GM18867 (cell line): ENCODE measurements around the gene SNRPA.
"Not testable (repeated sequence)": the region's sequence is repeated elsewhere in the genome, so short reads cannot be mapped to it uniquely, and the experiment has no call there.

Source experiments
- ATAC-seq: cut with Tn5 transposase; IDR thresholded peaks from one replicate; pipeline ENCODE4 v1.9.1; 2021; ENCODE audit warnings: mild to moderate bottlenecking, moderate library complexity; ENCODE audit not compliant: unreplicated experiment

Gene SNRPA

DNA sequence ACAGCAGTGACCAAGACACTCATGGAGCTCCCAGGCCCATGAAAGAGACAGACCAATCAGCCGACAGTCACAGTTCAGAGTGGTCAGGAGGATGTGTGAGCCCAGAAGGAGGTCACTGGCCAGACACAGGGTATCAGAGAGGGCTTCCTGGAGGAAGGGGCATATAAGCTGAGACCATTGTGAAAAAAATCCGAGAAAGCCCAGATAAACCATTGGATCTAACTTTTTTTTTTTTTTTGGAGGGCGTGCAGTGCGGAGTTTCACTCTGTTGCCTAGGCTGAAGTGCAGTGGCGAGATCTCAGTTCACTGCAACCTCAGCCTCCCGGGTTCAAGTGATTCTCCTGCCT is 29.9 kb upstream of the SNRPA start:
- no peak for ATAC-seq

DNA sequence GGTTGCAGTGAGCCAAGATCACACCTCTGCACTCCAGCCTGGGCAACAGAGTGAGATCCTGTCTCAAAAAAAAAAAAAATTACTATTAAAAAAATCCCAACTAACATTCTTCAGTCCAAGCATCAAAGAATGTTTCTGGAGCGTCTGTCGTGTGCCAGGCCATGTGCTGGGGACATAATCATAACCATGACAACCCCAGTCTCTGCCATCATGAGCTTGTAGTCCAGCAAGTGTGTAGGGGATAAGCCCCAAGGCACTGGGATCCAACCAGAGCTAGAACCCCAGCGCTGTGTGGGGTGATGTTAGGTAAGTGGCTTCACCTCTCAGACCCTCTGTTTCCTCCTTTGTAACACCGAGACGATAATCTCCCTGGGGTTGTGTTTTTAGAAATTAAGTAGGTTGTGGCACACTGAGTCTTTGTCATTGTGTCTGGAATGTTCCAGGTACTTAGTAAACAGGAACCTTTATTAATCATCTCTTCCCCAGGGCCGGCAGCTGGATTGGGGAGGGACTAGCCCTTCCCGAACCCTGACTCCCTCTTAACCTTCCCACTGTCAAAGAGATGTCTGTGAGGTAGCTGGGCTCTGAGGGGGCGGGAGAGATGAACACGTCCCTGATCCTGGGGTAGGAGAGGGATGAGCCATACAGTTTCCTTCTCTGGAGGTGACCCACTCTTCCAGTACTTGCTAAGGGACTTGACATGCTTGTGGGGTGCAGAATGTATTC is 28.9 kb upstream of the SNRPA start:
- ATAC-seq, result no peak

DNA sequence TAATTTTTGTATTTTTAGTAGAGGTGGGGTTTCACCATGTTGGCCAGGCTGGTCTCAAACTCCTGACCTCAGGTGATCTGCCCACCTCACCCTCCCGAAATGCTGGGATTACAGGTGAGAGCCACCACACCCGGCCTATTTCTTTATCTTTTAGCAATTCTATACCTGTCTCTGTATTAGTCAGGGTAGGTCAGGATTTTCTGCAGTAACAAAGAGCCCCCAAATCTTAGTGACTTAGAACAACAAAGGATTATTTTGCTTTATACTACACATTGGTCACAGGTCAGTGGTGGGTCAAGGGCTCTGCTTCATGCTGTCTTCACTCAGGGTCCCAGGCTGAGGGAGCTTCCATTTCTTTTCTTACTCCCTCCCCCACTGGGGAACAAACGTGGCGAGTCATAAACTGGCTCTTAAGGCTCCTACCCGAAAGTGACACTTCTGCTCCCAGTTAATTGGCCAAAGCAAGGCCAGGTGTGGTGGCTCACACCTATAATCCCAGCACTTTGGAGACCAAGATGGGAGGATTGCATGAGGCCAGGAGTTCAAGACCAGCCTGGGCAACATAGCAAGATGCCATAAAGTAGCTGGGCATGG is 27.2 kb upstream of the SNRPA start:
- no peak for ATAC-seq

DNA sequence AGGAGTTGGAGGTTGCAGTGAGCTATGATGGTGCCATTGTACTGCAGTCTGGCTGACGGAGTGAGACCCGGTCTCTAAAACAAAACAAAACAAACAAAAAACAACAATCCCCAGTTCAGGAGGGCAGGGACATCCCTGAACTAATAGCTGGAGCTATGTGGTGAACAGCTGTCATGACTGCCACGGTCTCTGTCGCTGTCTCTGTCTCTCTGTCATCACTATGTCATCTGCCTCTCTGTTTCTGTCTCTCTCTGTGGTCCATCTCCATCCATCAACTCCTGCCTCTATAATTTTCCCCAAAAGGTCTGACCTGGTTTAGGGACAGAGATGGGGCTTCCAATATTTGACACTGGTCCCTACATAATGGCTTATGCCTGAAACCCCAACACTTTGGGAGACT is 26.7 kb upstream of the SNRPA start:
- ATAC-seq, result no peak

DNA sequence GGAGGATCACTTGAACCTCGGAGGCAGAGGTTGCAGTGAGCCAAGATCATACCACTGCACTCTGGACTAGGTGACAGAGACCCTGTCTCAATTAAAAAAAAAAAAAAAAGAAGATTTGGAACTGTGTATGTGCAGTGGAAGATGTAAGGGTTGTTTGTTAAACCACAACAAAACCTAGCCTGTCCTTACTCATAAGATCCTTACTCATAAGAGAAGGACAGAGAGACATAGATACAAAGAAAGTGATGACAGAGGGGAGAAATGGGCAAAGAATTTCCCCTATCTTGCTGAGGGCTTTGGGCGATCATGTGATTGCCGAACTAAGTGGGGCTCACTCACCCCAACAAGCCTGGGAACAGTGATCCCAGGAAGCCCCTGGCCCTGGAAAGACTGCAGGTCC is 26.1 kb upstream of the SNRPA start:
- ATAC-seq, result no peak

DNA sequence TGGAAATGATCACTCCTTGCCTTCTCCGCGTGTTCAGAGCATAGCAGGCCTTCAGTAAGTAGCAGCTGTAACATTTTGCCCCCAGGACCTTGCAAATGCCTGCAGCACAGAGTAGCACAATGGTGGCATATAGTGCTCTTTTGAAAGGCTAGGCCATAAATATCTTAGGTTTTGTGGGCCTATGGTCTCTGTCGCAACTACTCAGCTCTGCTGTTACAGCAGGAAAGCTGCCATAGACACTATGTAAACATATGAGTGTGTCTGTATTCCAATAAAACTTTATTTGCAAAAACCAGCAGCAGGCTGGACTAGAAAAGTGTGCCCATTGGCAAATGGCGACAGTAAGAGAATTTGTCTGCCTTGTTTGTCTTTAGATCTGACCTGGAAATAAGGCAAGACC is 24.7 kb upstream of the SNRPA start:
- ATAC-seq, result no peak

DNA sequence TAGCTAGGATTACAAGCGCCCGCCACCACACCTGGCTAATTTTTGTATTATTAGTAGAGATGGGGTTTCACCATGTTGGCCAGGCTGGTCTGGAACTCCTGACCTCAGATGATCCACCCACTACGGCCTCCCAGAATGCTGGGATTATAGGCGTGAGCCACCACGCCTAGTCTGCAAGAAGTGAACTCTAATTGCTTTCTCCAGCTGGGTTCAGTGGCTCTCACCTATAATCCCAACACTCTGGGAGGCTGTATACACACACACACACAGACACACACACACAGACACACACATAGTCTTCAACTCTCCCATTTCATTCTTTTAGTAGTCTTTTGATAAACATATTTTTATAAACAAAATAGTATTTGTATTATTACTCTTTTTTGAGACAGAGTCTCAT is 20.9 kb upstream of the SNRPA start:
- not testable (repeated sequence) for ATAC-seq

DNA sequence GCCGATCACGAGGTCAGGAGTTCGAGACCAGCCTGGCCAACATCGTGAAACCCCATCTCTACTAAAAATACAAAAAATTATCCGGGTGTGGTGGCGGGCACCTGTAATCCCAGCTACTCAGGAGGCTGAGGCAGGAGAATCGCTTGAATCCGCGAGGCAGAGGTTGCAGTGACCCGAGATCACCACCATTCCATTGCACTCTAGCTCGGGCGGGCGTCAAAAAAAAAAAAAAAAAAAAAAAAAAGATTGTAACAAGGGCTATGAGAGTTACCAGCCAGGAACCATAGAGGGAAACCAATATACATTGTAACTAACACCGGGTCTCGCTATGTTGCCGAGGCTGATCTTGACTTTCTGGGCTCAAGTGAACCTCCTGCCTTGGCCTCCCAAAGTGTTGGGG is 18.7 kb upstream of the SNRPA start:
- ATAC-seq, result not testable (repeated sequence)

DNA sequence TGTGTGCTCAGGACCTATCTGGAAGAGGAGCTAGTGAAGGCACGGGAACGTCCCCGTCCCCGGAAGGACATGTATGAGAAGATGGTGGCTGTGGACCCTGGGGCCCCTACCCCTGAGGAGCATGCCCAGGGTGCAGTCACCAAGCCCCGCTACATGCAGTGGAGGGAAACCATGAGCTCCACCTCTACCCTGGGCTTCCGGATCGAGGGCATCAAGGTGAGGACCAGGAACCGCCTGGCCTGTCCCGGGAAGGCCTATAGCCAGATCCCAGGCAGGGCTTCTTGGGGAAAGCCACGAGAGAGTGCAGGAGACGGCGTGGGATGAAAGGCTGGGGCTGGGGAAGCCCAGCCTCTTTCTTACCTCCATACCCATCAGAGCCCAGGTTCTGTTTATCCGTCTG is 17.9 kb upstream of the SNRPA start:
- ATAC-seq, result no peak

DNA sequence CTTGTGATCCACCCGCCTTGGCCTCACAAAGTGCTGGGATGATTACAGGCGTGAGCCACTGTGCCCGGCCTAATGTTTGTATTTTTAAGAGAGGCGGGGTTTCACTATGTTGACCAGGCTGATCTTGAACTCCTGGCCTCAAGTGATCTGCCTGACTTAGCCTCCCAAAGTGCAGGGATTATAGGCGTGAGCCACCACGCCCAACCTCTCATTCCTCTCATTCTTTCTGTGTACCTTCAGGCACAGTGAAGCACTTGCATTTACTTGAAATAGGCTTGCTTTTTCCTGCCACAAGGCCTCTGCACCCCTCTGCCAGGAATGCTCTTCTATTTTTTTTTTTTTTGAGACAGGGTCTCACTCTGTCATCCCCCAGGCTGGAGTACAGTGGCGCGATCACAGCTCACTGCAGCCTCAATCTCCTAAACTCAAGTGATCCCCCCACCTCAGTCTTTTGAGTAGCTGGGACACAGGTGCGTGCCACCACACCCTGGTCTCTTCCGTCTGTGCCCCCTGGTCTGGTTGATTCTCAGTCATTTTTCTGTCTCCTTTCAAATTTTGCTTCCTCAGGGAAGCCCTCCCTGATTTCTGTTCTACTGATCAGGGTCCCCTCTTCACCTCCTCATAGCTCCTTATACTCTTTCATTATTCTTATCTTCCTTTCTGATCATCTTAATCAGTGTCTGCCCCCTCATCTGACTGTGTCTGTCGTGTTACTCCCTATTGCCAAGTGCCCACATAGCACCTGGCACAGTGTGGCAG is 15.8 kb upstream of the SNRPA start:
- ATAC-seq, result no peak

DNA sequence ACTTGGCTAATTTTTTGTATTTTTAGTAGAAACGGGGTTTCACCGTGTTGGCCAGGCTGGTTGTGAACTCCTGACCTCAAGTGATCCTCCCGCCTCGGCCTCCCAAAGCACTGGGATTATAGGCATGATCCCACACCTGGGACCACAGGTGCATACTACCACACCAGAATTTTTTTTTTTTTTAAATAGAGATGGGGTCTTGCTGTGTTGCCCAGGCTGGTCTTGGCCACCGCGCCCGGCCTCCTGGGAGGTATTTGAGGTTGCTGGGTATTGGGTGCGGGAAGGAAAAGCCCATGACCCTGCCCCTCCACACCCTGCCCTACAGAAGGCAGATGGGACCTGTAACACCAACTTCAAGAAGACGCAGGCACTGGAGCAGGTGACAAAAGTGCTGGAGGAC is 14.3 kb upstream of the SNRPA start:
- ATAC-seq, result no peak

DNA sequence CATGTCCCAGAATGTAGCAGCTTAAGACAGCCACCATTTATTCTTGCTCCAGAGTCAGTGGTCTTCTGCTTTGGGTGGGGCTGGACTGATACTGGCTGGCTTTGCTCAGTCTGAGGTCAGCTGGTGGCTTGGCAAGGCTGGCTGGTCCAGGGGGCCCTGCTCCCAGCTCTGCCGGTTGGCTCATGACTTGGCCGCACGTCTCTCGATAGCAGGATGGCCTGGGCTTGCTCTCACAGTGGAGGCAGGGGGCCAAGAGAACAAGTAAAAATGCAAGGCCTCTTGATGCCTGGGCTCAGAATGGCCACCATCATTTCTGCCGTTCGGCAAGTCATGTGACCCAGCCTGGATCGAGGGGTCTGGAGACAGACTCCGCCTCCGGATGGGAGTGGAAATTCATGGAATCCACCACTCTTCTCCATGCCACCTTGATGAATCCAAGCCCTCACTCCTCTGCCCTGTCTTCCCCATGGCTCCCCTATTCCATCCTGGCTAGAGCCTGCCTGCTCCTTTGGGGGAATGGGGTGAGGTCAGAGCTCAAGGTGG is 13.8 kb upstream of the SNRPA start:
- no peak for ATAC-seq

DNA sequence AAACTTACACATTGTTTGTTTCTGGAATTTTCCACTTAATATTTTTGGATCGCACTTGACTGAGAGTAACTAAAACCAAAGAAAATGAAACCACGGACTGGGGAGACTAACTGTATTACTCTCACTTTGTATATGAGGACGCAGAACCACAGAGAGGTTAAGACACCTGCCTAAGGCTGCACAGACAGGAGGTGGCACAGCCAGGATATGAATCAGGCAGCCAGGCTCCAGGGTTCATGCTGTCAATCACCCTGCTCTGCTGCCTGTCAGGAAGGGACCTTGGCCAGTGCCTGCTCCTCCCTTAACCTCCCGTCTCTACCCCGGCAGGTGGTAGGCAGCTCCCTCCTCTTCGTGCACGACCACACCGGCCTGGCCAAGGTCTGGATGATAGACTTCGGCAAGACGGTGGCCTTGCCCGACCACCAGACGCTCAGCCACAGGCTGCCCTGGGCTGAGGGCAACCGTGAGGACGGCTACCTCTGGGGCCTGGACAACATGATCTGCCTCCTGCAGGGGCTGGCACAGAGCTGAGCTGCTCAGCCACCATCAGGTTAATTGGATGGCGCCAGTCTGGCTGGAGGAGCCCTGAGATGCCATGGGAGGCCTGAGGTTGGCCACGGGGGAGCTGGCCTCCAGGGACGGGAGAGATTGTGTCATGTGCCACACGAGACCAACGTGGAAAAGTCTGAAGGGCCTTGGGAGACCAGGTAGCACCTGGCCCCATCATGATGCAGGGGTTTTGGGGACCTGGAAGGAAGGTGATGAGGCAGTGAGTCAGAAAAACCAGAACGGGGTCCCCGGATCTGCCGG is 11.8 kb upstream of the SNRPA start:
- ATAC-seq, result no peak

DNA sequence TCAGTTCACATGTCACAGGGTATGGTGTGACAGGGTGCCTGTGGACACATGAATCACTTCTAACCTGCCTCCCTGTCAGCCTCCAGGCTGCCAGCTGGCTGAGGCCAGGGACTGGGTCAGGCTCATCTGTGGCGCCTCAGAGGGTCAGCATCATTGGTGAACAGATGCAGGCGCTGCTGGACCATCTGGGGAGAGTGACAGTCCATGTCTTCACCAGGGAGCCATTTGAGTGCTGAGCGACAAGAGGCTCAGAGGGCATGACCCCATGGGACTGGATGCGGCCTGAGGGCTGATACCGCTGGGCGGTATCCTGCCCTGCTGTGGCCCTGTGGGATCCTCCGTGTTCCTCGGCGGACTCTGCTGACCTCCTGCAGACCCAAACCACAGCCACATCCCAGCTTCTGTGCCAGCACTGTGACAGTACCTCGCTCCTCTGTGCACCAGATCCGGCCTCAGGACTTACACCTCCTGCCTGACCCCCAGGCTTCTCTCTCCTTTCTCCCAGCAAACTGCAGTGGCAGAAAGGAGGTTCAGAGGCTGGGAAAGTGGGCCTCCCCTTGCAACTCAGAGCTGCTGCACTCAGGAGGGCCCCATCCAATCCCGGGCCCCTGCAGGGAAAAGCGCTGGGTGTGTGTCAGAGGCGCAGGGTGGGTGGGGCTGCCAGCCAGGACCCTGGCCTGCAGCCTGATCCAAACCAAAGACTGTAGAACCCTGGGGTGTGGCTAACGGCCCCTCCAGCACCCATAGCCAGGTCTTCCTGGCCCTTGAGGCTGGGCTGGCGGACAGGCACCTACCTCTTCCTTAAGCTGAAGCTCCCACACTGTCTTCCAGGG is 10.9 kb upstream of the SNRPA start:
- no peak for ATAC-seq

DNA sequence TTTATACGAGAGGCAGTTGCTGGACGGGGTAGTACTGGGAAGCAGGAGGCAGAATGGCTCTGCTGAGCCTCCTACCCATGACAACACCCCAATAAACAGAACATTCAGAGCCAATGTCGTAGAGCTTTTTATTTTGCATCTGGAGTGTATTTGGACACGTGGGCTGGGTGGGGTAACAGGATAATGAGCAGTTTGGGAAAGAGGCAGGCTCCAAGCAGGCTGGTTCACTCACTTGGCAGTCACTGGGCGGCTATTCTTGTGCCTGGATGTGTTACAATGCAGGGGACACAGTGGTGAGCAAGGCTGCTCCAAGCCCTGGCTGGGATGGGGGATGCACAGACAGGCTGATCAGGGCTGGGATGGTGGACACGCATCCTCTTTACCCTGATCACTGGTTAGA is 10.3 kb upstream of the SNRPA start:
- no peak for ATAC-seq

DNA sequence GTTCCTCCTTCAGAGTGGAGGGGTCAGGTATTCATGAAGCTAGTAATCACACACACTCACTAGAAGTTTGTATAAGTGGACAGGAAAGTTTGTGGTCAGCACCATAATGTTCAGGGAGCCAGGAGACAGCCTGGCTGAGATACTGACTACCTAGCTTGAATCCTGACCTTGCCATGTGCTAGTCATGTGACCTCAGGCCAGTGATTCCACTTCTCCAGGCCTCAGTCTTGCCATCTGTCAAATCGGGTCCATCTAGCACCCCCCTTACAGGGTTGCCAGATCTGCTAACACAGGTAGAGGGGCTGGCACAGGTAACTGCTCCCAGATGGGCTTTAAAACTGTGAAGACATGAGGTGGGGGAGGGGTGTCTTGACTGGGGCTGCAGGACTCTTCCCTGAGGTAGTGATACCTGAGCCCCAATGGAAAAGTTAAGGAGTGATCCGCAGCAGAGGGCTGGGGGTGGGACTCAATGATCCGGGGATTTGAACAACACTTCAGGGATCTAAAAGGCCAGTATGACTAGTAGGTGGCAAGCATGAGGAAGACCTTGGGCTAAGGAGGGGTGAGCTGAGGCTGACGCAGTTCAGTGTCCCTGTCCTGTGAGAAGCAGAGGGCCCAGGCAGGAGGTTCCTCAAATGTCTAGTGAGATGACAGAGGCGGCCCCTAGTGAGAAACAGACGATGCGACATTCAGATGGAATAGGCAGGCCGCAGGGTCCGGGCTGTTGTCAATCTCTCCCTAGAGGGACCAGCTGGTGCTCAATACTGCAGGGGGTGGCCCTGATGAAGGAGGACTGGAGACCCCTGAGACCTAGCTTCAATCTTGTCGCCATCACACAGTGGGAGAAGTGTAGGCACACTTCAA is 9.2 kb upstream of the SNRPA start:
- ATAC-seq, result no peak

DNA sequence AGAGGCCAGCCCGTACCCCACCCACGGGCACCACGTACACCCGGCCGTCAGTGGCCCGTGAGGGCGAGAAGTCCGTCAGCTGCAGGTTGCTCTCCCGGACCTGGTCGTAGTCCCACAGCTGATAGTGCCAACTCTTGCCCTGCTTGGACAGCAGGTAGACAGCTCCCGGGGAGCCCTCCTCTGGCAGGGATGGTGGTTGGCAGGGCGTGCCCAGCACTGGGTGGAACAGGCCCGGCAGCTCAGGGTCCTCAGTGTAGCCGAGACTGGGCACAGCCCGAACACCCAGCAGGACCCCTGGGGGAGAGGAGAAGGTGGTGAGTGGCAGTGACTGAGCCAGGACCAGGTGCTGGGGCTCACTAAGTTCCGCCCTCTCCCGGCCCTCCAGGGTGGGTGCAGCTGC is 8.5 kb upstream of the SNRPA start:
- ATAC-seq, result no peak

DNA sequence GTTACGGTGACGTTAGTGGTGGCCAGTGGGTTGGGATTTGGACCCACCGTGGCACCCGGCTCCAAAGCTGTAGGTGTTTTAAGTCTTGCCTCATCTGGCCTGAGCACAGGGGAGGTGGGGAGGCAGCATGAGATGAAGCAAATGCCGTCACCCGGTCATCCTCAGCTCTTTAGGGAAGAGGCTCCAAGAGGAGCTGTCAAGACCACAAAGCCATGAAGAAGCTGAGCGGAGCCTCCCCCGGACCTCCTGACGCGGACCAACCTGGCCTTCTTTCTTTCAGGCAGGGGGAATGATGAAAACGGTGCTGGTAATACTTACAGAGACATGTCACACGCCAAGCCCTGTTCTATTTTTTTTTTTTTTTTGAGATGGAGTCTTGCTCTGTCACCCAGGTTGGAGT is 8.1 kb upstream of the SNRPA start:
- ATAC-seq, result no peak

DNA sequence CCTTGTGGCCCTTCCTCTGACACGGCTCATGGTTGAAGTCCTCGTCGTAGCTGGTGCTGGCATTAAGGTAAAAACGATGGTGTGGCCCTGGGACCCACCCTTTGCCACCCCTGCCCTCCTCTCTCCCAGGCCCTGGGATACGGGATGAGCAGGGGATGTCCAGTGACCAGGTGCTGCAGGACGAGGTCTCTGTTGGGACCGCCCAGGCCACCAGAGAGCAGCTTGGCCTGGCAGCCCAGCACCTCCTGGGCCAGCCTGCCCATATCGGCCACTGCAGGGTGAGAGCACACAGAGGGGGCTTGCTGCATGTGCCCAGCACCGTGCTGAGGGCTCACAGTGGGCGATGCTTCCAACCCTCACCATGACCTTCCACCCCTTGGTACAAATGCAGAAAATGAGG is 7.1 kb upstream of the SNRPA start:
- ATAC-seq, result no peak
